Measurements from ENCODE around the gene SNX1. TPM values are rescaled to one million over a fixed set of nuclear protein-coding genes. Genes with fewer than 3 reads are reported as not detected.

The SNX1 gene
- total RNA-seq, 4 donors from 2014 or later: 65.6 to 122 (median 83.8) TPM

DNA sequence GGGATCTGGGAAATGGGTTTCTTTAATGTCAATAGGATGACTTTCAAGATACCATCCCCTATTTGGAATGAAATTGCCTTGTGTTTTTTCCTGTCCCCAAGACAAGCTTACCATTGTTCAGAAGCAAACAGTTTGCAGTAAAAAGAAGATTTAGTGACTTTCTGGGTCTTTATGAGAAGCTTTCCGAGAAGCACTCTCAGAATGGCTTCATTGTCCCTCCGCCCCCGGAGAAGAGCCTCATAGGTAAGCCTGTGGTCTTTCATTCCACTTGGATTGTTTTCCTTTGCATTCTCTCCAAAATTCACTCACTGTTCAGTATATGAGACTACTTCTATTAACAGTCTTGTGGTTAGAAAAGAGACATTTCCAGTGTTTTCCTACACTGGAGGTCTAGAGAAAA lies 30.2 kb downstream of the SNX1 start:
- H3K27ac ChIP-seq: no peak overlapping the region
- TF ChIP-seq CTCF (IDR thresholded peaks at IDR 0.05) (no peak), POLR2A (IDR thresholded peaks at IDR 0.05) (no peak)
- no peak for DNase-seq
- no peaks in the 10 kb centered on the region for H3K27me3 ChIP-seq
- no peaks in the 10 kb centered on the region for H3K4me1 ChIP-seq
- H3K9me3 ChIP-seq: no peaks in the 10 kb centered on the region
- H3K4me3 ChIP-seq: no peak overlapping the region
- H3K36me3 ChIP-seq: peaks cover 0 to 97% (median 0%) of the 10 kb centered on the region in 3 donors

DNA sequence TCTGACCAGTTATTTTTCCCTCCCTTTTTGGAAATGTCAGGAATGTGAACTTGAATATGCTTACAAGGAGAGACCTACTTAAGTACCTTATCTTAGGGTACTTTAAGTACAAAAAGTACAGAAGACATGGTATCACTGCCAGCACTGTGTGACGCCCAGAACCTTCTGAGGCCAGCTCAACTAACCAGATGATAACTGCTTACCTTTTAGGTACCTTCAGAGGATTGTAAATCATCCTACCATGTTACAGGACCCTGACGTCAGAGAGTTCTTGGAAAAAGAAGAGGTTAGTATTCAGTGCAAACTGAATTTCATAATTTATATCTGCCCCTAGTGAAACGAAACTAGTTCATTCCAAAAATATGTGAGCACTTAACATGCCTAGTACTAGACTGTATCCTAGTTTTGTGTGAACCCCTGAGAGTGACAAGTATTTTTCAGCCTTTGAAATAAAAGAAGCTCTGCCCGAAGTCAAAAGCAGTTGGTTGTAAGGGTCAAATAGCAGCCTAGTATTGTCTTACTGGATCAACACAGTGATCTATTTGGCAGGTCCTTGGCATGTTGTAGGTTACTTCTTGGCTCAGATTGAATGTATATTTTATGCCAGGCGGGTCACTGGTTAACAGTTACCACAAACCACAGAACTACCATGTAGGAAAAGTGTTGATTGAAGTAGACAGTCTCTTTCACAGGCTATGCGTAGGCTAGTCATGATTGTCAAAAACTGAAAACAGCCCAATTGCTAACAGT lies 31.9 kb downstream of the SNX1 start:
- no peaks in the 10 kb centered on the region for H3K27me3 ChIP-seq
- no peak overlapping the region for H3K4me3 ChIP-seq
- DNase-seq: no peak
- H3K9me3 ChIP-seq: no peaks in the 10 kb centered on the region
- H3K4me1 ChIP-seq: no peaks in the 10 kb centered on the region
- no peak overlapping the region for H3K27ac ChIP-seq
- no peak for TF ChIP-seq POLR2A (IDR thresholded peaks at IDR 0.05)
- TF ChIP-seq CTCF (IDR thresholded peaks at IDR 0.05): no peak
- peaks cover 0 to 99% (median 0%) of the 10 kb centered on the region in 3 donors for H3K36me3 ChIP-seq

- Histone ChIP-seq H3K27ac (no peak overlapping the region), H3K4me1 (no peaks in the 10 kb centered on the region), H3K4me3 (no peak overlapping the region), H3K9me3 (no peaks in the 10 kb centered on the region), H3K27me3 (no peaks in the 10 kb centered on the region), H3K36me3 (peaks cover 0 to 98% (median 0%) of the 10 kb centered on the region in 3 donors)
- DNase-seq: no peak
- TF ChIP-seq CTCF (IDR thresholded peaks at IDR 0.05) (no peak), POLR2A (IDR thresholded peaks at IDR 0.05) (no peak)
Measured at GRCh38 chr15:64130159-64130558, 34.4 kb downstream of the SNX1 start.

- no peak for TF ChIP-seq POLR2A (IDR thresholded peaks at IDR 0.05)
- no peak for DNase-seq
- no peaks in the 10 kb centered on the region for H3K4me1 ChIP-seq
- H3K27ac ChIP-seq: no peak overlapping the region
- no peaks in the 10 kb centered on the region for H3K9me3 ChIP-seq
- H3K27me3 ChIP-seq: no peaks in the 10 kb centered on the region
- H3K36me3 ChIP-seq: peaks cover 0 to 99% (median 0%) of the 10 kb centered on the region in 3 donors
- H3K4me3 ChIP-seq: no peak overlapping the region
Measured at GRCh38 chr15:64131547-64131946, 35.8 kb downstream of the SNX1 start.

DNA sequence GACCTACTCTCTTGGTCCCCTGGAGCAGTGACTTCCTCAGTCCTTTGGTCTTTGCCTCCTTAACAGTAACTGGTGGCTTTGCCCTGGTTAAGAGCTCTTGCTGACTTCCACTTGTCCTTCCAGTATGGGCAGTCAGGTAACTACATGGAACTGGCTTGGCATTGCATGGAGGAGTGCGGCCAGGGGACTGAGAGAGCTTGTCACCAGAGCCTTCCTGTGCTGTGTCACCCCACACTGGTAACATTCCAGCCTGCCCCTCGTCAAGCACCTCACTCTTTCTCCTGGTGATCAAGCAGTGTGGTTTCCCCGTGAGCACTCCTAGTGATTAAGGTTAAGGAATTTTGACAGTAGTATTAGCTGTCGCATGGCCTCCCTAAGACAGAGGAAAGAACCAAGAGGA lies 36.4 kb downstream of the SNX1 start:
- no peaks in the 10 kb centered on the region for H3K4me1 ChIP-seq
- H3K9me3 ChIP-seq: no peaks in the 10 kb centered on the region
- H3K36me3 ChIP-seq: peaks cover 0 to 99% (median 0%) of the 10 kb centered on the region in 3 donors
- H3K27me3 ChIP-seq: no peaks in the 10 kb centered on the region
- no peak overlapping the region for H3K27ac ChIP-seq
- DNase-seq: no peak
- H3K4me3 ChIP-seq: no peak overlapping the region
- TF ChIP-seq CTCF (IDR thresholded peaks at IDR 0.05) (no peak), POLR2A (IDR thresholded peaks at IDR 0.05) (no peak)

DNA sequence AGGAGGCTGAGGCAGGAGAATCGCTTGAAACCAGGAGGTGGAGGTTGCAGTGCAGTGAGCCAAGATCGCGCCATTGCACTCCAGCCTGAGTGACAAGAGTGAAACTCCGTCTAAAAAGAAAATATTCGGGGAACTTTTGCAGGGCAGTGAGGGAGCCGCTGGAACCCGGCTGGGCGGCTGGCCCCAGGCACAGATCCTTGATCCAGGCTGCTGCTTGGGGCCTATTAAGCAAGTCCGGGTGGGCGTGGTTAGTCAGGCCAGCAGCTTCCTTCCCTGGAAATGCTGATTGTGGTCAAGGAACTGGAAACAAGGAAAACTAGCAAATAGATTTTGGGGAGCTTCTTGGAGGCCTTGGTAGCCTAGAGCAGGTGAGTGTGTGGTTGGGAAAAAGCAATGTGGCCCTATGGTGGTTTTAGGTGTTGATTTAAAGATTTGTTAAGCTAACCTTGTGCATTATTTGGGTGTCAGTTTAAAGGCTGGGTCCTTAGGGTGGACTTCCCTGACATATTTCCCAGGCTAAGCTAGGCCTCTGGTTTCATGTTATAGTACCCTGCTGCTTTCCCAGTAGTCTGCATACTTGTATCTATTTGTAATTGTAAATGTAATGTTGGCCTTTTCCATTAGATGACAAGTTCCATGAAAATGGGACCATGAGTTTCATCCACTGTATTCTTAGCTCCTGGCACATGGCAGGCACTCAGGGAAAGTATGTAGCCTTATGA lies 38.0 kb downstream of the SNX1 start:
- no peak for TF ChIP-seq POLR2A (IDR thresholded peaks at IDR 0.05)
- TF ChIP-seq CTCF (IDR thresholded peaks at IDR 0.05): no peak
- no peaks in the 10 kb centered on the region for H3K9me3 ChIP-seq

More for the DNA sequence above, 38.0 kb downstream of the SNX1 start:
- Histone ChIP-seq H3K27ac (no peak overlapping the region), H3K4me3 (no peak overlapping the region), H3K27me3 (no peaks in the 10 kb centered on the region), H3K4me1 (no peaks in the 10 kb centered on the region), H3K36me3 (peaks cover 0 to 99% (median 0%) of the 10 kb centered on the region in 3 donors)
- no peak for DNase-seq
